ENCODE measurements around the gene SUSD6. TPM values are rescaled to one million over a fixed set of nuclear protein-coding genes. Genes with fewer than 3 reads are reported as not detected.

SUSD6 gene
- total RNA-seq, 1 donor from 2014 or later: 22.3 TPM

- H3K4me1 Mint-ChIP-seq (ENCODE audit: low read depth): peaks cover 6% of the 10 kb centered on the region
- no peak overlapping the region for H3K27ac Mint-ChIP-seq
- no peak overlapping the region for H3K4me3 Mint-ChIP-seq (ENCODE audit: low read depth)
- H3K9me3 Mint-ChIP-seq (ENCODE audit: low read depth): no peaks in the 10 kb centered on the region
- no peaks in the 10 kb centered on the region for H3K27me3 Mint-ChIP-seq
- no peak for DNase-seq (ENCODE audit: low spot score, unreplicated experiment)
- TF ChIP-seq CTCF (IDR thresholded peaks at IDR 0.05; ENCODE audit: unreplicated experiment): no peak
- H3K36me3 Mint-ChIP-seq (ENCODE audit: insufficient read depth): no peaks in the 10 kb centered on the region
These were observed 144.9 kb downstream of the SUSD6 start for GRCh38 chr14:69756298-69756697.

- H3K4me3 Mint-ChIP-seq (ENCODE audit: low read depth): no peak overlapping the region
- no peaks in the 10 kb centered on the region for H3K27me3 Mint-ChIP-seq
- H3K27ac Mint-ChIP-seq: no peak overlapping the region
- H3K36me3 Mint-ChIP-seq (ENCODE audit: insufficient read depth): peaks cover 2% of the 10 kb centered on the region
- H3K4me1 Mint-ChIP-seq (ENCODE audit: low read depth): peaks cover 5% of the 10 kb centered on the region
- DNase-seq (ENCODE audit: low spot score, unreplicated experiment): no peak
- H3K9me3 Mint-ChIP-seq (ENCODE audit: low read depth): peaks cover 2% of the 10 kb centered on the region
- no peak for TF ChIP-seq CTCF (IDR thresholded peaks at IDR 0.05; ENCODE audit: unreplicated experiment)
These were observed 149.4 kb downstream of the SUSD6 start for GRCh38 chr14:69760810-69761209.

GRCh38 chr14:69763761-69764510, 152.5 kb downstream of the SUSD6 start:
- Mint-ChIP-seq H3K4me1 (ENCODE audit: low read depth) (peaks cover 23% of the 10 kb centered on the region), H3K27ac (no peak overlapping the region), H3K36me3 (ENCODE audit: insufficient read depth) (peaks cover 16% of the 10 kb centered on the region), H3K27me3 (no peaks in the 10 kb centered on the region), H3K4me3 (ENCODE audit: low read depth) (no peak overlapping the region), H3K9me3 (ENCODE audit: low read depth) (peaks cover 2% of the 10 kb centered on the region)
- TF ChIP-seq CTCF (IDR thresholded peaks at IDR 0.05; ENCODE audit: unreplicated experiment): no peak
- no peak for DNase-seq (ENCODE audit: low spot score, unreplicated experiment)

Other genes with a start within 250 kb of the SUSD6 start
- 309 and 310 TPM in 2 replicates for gene ERH, start 213.3 kb upstream of the SUSD6 start, total RNA-seq
- gene SLC39A9, start 212.9 kb upstream of the SUSD6 start, total RNA-seq: 57.1 and 62.2 TPM in 2 replicates
- 1.5 and 2.0 TPM in 2 replicates for gene PLEKHD1, start 126.9 kb upstream of the SUSD6 start, total RNA-seq
- gene CCDC177, start 36.7 kb upstream of the SUSD6 start, total RNA-seq: 0.22 and 0.24 TPM in 2 replicates
- gene SRSF5, start 155.5 kb downstream of the SUSD6 start, total RNA-seq: 379 and 402 TPM in 2 replicates
- not detected in 2 replicates for gene SLC10A1, start 185.6 kb downstream of the SUSD6 start, total RNA-seq

Measured in progenitor cell of endocrine pancreas (in vitro differentiated cells).